Measurements from ENCODE around the gene TSPAN16.

Gene TSPAN16, protein sequence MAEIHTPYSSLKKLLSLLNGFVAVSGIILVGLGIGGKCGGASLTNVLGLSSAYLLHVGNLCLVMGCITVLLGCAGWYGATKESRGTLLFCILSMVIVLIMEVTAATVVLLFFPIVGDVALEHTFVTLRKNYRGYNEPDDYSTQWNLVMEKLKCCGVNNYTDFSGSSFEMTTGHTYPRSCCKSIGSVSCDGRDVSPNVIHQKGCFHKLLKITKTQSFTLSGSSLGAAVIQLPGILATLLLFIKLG

DNA sequence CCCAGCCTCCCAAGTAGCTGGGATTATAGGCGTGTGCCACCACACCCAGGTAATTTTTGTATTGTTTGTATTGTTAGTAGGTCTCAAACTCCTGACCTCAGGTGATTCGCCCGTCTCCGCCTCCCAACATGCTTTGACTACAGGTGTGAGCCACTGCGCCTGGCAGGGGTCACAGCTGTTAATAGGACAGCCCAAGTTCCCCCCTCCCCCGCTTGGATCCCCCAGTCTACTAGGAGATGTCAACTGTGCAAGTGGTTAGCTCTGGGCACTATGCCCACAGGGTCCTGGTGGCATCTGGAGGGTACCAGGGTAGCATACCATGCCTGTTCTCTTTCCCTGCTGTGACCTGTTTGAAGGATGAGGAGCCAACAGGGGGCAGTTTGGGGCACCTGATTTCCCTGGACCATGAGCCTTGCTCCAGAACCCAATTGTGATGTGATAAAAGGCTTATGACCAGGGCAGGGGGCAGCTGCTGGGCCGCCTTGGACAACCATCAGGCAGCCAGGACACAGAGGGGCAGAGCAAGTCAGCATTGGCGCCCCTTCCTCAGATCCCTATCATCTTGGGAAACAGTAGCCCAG lies at the start of gene TSPAN16:
Gene TSPAN16 (plus strand): TSS at position 496 of the 581 bp plus-strand sequence. CDS start 138 bp downstream, outside the sequence.
- no peak for DNase-seq (ENCODE audit: low spot score)

- no peak for DNase-seq (ENCODE audit: low spot score)
Measured at GRCh38 chr19:11246941-11247340, 49.0 kb upstream of the TSPAN16 start.

DNA sequence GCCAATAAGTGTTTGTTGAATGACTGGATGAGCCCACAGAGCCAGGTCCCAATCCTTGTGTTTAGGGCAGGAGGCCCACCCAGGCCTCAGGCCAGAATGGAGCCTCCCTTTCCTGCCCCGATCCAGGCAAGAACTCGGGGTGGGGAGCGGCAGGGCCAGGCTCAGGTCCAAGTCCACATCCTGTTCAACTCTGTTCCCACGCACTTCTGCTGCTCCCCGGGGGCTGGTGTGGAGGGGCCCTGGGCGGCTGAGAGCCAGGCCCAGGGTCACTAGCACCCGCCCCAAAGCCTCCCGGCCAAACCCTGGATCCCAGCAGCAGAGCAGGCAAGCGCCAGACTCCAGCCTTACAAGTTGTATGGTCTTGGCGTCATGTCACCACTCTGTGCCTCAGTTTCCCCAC lies 48.6 kb upstream of the TSPAN16 start:
- DNase-seq (ENCODE audit: low spot score): no peak

DNA sequence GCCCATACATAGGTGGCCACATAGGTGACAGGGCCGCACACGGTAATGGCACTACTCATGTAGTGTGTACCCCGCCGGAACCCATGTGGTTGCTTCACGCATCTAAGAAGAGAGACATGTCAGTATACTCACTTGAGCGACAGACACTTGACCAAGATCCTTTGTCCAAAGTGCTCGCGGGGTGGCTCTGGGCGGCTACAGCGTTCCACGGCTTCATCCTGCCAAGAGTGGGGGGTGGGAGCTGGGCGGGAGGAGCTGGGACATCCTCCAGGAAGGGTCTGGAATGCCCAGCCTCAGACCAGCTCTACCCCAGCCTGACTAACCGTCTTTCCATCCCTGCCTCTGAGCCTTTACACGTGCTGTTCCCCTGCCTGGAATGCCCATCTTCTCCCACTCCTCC lies 48.0 kb upstream of the TSPAN16 start:
- DNase-seq (ENCODE audit: low spot score): no peak

DNA sequence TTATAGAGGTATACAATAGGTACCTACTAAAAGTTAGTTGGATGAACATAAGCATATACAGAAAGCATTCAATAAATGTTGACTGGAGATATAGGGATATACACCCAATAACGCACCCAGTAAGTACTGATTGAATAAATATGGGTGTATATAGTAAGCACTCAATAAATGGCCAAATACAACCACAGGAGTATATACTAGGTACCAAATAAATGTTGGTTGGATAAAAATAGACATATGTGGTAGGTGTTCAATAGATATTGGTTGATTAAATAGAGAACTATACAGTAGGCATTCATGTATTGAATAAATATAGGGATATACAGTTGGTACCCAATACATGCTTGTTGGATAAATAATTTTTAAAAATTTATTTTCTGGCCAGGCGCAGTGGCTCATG lies 47.1 kb upstream of the TSPAN16 start:
- no peak for DNase-seq (ENCODE audit: low spot score)

DNA sequence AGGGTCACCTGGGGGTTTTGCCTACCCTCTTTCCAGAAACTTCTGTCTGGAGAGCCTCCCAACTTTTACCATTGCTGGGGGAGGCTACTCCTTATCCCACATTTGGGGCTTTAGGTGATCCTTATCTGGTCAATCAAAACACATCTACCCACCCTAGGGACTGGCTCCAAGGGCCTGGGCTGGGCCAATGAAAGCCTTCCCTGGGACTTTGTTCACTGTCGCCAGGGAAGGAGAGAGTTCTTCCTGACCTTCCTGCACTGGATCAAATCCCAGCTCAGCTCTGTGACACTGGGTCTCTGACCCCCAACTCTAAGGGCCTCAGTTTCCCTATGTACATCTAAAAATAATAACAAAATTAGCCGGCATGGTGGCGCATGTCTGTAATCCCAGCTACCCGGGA lies 44.7 kb upstream of the TSPAN16 start:
- no peak for DNase-seq (ENCODE audit: low spot score)

DNA sequence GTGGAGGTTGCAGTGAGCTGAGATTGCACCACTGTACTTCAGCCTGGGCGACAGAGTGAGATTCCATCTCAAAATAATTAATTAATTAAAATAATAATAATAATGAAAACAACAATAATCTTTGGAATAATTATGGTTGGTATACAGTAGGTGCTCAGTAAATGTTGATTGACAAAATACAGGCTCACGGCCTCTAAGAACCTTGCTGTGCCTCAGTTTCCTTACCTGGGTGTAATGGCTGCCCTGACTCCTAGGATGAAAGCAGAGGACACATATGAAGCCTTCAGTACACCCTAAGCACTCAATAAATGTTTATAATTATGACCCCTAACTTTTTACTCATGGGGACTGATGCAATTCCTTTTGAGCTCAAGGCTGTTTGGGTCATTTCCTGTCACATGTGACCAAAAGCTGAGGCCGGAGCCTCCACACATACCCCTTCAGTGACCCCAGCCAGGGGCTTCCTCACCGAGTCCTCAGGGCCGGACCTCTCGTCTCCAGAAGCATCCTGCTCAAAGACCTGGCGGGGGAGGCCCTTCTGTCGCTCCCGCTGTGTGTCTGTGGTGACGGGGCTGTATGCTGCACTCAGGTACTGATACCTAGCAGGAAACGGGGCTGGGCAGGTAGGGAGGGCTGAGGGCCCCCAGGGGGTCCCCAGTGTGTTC lies 44.2 kb upstream of the TSPAN16 start:
- no peak for DNase-seq (ENCODE audit: low spot score)

GRCh38 chr19:11252665-11253355 lies 43.1 kb upstream of the TSPAN16 start:
- DNase-seq (ENCODE audit: low spot score): no peak

DNA sequence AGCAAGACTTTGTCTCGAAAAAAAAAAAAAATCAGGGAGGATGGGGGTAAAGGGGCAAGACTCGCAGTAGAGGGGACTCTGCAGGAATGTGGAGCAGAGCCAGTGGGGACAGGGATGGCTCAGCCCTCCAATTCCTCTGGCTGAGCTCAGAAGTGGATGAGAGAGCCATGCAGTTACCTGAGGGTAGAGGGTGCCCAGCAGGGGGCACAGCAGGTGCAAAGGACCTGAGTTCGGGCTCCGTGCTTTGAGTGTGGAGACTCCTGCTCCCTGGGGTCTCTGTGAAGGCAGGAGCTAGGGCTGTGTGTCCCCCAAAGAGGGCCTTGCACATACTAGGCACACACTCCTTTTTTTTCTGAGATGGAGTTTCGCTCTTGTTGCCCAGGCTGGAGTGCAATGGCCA lies 41.3 kb upstream of the TSPAN16 start:
- DNase-seq (ENCODE audit: low spot score): no peak

DNA sequence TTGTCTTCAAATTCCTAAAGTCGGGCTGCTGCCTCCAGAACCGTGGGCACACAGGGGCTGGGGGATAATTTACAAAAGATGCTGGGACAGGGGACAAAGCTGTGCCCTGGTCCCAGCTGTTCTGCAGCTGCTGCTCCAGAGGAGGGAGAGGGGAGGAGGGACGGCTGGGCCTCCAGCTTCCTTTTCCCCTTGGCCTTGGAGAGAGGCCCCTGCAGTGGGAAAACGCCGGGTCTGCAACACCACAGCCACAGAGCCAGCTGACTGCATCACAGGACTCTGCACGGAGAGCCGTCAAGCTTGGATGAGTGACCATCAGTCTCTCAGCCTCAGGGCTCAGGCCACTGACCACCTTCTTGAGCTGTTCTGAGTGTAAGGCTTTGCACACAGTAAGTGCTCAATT lies 39.8 kb upstream of the TSPAN16 start:
- DNase-seq (ENCODE audit: low spot score): no peak

- DNase-seq (ENCODE audit: low spot score): no peak
Measured at GRCh38 chr19:11257846-11258380, 38.0 kb upstream of the TSPAN16 start.

DNA sequence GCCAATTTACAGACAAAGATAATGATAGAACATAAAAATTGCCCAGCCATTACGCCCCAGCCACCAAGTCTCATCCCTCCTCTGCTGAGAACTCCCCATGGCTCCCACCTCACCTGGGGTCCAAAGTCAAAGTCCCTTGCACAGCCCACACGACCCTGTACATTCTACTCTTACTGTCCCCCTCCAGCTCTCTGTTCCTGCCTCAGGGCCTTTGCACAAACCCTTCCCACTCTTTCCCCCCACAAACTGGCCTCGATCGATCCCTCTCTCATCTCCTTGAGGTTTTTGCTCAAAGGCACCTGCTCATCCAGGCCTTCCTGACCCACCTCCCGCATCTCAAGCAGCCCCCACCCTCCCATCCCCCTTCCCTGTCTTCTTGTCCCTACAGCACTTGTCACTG lies 35.0 kb upstream of the TSPAN16 start:
- no peak for DNase-seq (ENCODE audit: low spot score)

- no peak for DNase-seq (ENCODE audit: low spot score)
Measured at GRCh38 chr19:11261431-11261970, 34.5 kb upstream of the TSPAN16 start.

GRCh38 chr19:11261971-11262839 lies 33.8 kb upstream of the TSPAN16 start, which contains the start of gene DOCK6:
Gene DOCK6 (minus strand): TSS chr19:11262524. CDS start chr19:11262440, 84 bp downstream.
- no peak for DNase-seq (ENCODE audit: low spot score)

- DNase-seq (ENCODE audit: low spot score): no peak
Measured at GRCh38 chr19:11263726-11264125, 32.2 kb upstream of the TSPAN16 start.

DNA sequence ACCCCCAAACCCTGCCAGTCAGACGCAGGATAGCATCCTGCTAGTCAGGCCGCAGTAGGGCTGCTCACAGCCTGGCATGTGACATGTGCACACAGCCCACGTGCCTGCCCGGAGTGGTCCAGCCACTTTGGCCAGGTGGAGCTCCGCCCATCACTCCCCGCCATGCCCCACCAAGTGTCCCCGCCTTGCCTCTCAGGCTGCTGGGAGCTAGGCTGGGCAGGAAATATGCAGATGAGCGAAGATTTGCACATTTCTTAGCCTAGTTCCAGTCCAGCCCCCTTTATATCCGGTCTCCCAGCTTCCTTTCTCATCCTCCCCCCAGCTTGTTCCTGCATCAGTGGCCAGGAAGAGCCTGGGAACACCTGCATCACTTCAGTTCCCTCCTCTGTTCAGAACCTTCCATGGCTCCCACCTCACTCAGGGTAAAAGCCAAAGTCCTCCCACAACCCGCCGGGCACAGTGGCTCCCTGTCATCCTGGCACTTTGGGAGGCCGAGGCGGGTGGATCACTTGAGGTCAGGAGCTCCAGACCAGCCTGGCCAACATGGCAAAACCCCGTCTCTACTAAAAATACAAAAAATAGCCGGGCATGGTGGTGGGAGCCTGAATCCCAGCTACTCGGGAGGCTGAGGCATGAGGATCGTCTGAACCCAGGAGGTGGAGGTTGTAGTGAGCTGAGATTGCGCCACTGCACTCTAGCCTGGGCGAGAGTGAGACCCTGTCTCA lies 31.3 kb upstream of the TSPAN16 start:
- DNase-seq (ENCODE audit: low spot score): no peak

DNA sequence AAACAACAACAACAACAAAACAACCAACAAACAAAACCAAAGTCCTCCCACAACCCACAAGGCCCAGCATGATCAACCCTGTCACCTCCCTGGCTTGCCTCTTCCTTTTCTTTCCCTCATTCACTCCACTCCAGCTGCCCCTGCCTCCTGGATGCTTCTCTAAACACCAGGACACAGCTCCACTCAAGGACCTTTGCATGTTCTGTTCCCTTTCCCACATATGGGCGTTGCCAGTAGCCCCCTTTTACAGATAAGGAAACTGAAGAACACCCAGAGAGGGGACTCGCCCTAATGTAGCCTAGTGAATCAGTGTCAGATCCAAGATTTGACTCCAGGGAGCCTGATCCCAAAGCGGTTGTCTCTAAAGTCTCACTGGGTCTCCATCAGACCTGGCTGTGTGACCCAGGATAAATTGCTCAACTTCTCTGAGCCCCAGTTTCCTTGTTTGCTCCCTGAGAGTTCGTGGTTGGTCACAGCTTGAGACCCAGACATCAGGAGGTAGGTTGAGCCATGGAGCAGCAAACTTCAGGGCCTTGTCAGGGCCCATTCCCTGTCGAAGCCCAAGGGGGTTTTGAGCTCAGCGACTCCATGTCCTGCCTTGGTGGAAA lies 30.7 kb upstream of the TSPAN16 start:
- DNase-seq (ENCODE audit: low spot score): no peak

GRCh38 chr19:11265785-11266236 lies 30.1 kb upstream of the TSPAN16 start:
- no peak for DNase-seq (ENCODE audit: low spot score)

- DNase-seq (ENCODE audit: low spot score): no peak
Measured at GRCh38 chr19:11267316-11268085, 28.5 kb upstream of the TSPAN16 start.
